Immature natural killer cell (primary cell): ENCODE results near the gene DLGAP4. TPM values are rescaled to one million over a fixed set of nuclear protein-coding genes. Genes with fewer than 3 reads are reported as not detected.

Experiments
- DNase-seq, 3 donors: peaks; one replicate each; pipeline ENCODE4 v3.0.0; 2022; ENCODE audit warnings: mixed read lengths in 1 of 3
- H3K27ac Mint-ChIP-seq, 6 donors: one replicate each; pipeline ENCODE4 v1.8.0; 2020; ENCODE audit warnings: mixed read lengths in 6 of 6, mild to moderate bottlenecking in 5 of 6, inconsistent platforms in 4 of 6, moderate library complexity in 3 of 6
- H3K27me3 Mint-ChIP-seq, 3 donors: one replicate each; pipeline ENCODE4 v1.8.0; 2020 to 2021; ENCODE audit warnings: low read depth in 3 of 3, mild to moderate bottlenecking in 3 of 3, mixed read lengths in 3 of 3, moderate library complexity in 3 of 3, inconsistent platforms in 1 of 3
- H3K36me3 Mint-ChIP-seq, 3 donors: one replicate each; pipeline ENCODE4 v1.8.0; 2020; ENCODE audit warnings: mixed read lengths in 3 of 3, inconsistent platforms in 2 of 3, mild to moderate bottlenecking in 2 of 3
- H3K4me1 Mint-ChIP-seq, 2 donors: one replicate each; pipeline ENCODE4 v1.8.0; 2020; ENCODE audit warnings: inconsistent platforms in 2 of 2, mild to moderate bottlenecking in 2 of 2, mixed read lengths in 2 of 2, moderate library complexity in 1 of 2
- H3K4me3 Mint-ChIP-seq, 5 donors: one replicate each; pipeline ENCODE4 v1.8.0; 2020; ENCODE audit warnings: mild to moderate bottlenecking in 5 of 5, mixed read lengths in 5 of 5, inconsistent platforms in 3 of 5, moderate library complexity in 3 of 5
- H3K9me3 Mint-ChIP-seq, 6 donors: one replicate each; pipeline ENCODE4 v1.8.0; 2020; ENCODE audit warnings: mild to moderate bottlenecking in 6 of 6, mixed read lengths in 6 of 6, inconsistent platforms in 4 of 6, moderate library complexity in 3 of 6
- polyA plus RNA-seq, 3 donors: library from polyadenylated mRNA; unstranded; fragments of 300-500 nt; fragmentation: Illumina TruSeq; gene quantifications; one replicate each; pipeline ENCODE4 v1.2.3, GENCODE V29; 2021

Gene DLGAP4
- polyA plus RNA-seq, 3 donors from 2014 or later: 9.0 to 29.0 (median 12.6) TPM

- no peaks in the 10 kb centered on the region for H3K9me3 Mint-ChIP-seq
- peaks cover 57 to 62% of the 10 kb centered on the region in 2 donors for H3K4me1 Mint-ChIP-seq
- peak in 2 of 3 donors; percentile 17 to 24 for DNase-seq
- peak overlapping the region; percentile 89 to 96 (median 93) for H3K4me3 Mint-ChIP-seq
- H3K27ac Mint-ChIP-seq: peak overlapping the region; percentile 84 to 96 (median 93)
- H3K36me3 Mint-ChIP-seq: no peaks in the 10 kb centered on the region
- H3K27me3 Mint-ChIP-seq: peaks cover 5 to 18% (median 6%) of the 10 kb centered on the region in 3 donors
Observed at GRCh38 chr20:36461600-36462439, 155.7 kb downstream of the DLGAP4 start.

DNA sequence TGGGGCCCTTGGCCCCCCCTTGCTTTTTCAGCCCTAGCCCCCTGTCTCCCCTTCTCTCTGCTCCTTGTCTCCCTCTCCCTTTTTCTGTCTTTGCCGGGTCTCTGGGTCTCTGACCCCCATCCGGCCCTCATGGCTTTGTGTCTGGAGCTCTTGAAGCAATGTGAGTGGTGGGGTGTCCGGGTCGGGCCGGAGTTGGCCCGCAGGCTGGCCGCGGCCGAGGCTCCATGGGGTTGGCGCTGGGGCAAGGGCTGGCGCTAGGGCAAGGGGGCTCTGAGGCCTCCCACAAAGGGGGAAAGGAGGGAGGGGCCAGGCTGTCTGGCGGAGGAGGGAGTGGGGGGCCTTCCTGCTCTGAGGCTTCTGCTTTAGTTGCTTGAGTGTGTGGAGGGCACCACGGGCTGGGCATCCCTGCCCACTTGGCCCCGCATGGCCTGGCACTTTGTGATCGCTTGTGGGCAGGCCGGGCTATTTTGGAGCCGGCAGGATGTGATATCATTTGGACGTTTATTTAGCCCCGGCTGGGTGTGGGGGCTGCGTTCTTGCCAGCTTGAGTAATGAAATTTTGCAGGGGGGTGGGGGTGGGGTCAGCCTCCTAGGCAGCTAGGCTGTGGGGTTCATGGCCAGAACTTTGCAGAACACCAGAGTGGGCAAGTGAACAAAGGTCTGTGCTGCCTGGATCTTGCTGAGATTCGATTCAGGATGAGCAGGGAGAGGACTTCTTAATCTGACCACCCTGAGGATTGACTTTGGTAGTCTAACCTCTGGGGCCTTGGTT is 156.5 kb downstream of the DLGAP4 start:
- DNase-seq: peak; percentile 19 to 24 (median 23)
- Mint-ChIP-seq H3K36me3 (no peaks in the 10 kb centered on the region), H3K4me1 (peaks cover 65 to 70% of the 10 kb centered on the region in 2 donors), H3K27ac (peak overlapping the region; percentile 84 to 96 (median 93)), H3K4me3 (peak overlapping the region; percentile 89 to 96 (median 93)), H3K27me3 (peaks cover 7 to 19% (median 11%) of the 10 kb centered on the region in 3 donors), H3K9me3 (no peaks in the 10 kb centered on the region)

DNA sequence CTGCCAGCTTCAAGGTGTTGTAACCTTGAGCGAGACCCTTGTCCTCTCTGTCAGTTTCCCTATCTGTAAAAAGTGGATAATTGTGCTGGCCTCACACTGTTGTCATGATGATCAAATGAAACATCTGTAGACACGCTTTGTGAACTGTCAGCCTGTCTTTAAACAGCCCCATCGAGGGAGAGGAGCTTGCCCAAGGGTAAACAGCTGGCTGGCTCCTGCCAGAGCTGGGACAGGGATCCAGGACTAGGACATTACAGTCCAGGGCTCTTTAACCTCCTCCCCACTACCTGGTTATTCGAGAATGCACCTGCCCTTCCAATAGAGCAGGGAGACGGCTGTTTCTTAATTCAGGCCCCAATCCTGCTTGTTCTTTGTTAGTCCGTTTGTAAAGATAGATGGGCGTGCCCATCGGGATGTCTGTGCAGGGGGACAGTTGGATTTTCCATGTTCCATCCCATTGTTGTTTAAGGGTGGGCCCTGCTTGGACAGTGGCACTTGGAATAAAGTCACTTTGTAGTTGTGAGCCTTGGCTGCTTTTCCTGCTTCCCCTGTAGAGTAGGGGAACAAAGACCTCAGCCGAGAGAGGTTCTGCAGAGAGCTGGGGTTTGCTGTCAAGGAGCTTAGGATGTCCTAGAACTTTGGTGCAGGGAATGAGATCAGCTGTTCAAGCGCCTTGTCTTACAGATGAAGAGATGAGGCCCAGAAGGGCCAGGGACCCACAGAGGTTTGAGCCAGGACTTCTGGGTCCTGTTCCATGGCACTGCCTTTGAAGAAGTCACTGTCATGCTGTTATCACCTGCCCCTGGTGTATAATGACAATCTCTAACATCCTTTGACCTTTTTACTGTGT is 157.3 kb downstream of the DLGAP4 start:
- no peaks in the 10 kb centered on the region for H3K36me3 Mint-ChIP-seq
- H3K27ac Mint-ChIP-seq: peak overlapping the region; percentile 84 to 96 (median 93)
- no peaks in the 10 kb centered on the region for H3K9me3 Mint-ChIP-seq
- H3K4me3 Mint-ChIP-seq: peak overlapping the region; percentile 89 to 96 (median 93)
- peaks cover 68 to 78% of the 10 kb centered on the region in 2 donors for H3K4me1 Mint-ChIP-seq
- DNase-seq: no peak
- H3K27me3 Mint-ChIP-seq: peaks cover 7 to 19% (median 12%) of the 10 kb centered on the region in 3 donors

GRCh38 chr20:36465109-36466080 is 159.3 kb downstream of the DLGAP4 start:
- peaks cover 6 to 18% (median 12%) of the 10 kb centered on the region in 3 donors for H3K27me3 Mint-ChIP-seq
- H3K36me3 Mint-ChIP-seq: no peaks in the 10 kb centered on the region
- H3K4me3 Mint-ChIP-seq: peak overlapping the region; percentile 38 to 81 (median 60)
- H3K9me3 Mint-ChIP-seq: no peaks in the 10 kb centered on the region
- H3K27ac Mint-ChIP-seq: peak overlapping the region; percentile 46 to 91 (median 84)
- no peak for DNase-seq
- H3K4me1 Mint-ChIP-seq: peaks cover 79 to 83% of the 10 kb centered on the region in 2 donors

GRCh38 chr20:36466089-36466488 is 159.9 kb downstream of the DLGAP4 start:
- peak overlapping the region; percentile 38 to 81 (median 60) for H3K4me3 Mint-ChIP-seq
- H3K9me3 Mint-ChIP-seq: no peaks in the 10 kb centered on the region
- H3K36me3 Mint-ChIP-seq: no peaks in the 10 kb centered on the region
- no peak for DNase-seq
- H3K27ac Mint-ChIP-seq: peak overlapping the region; percentile 46 to 91 (median 84)
- peaks cover 80 to 82% of the 10 kb centered on the region in 2 donors for H3K4me1 Mint-ChIP-seq
- H3K27me3 Mint-ChIP-seq: peaks cover 4 to 15% (median 12%) of the 10 kb centered on the region in 3 donors

GRCh38 chr20:36467076-36467999 is 161.2 kb downstream of the DLGAP4 start:
- H3K27ac Mint-ChIP-seq: peak overlapping the region; percentile 77 to 92 (median 87)
- H3K9me3 Mint-ChIP-seq: no peaks in the 10 kb centered on the region
- H3K36me3 Mint-ChIP-seq: no peaks in the 10 kb centered on the region
- peak in 1 of 3 donors; percentile 19 for DNase-seq
- peak overlapping the region; percentile 5 to 81 (median 33) for H3K4me3 Mint-ChIP-seq
- H3K4me1 Mint-ChIP-seq: peaks cover 84 to 85% of the 10 kb centered on the region in 2 donors
- peaks cover 2 to 9% (median 9%) of the 10 kb centered on the region in 3 donors for H3K27me3 Mint-ChIP-seq

GRCh38 chr20:36468149-36469000 is 162.2 kb downstream of the DLGAP4 start:
- peaks cover 2 to 7% (median 6%) of the 10 kb centered on the region in 3 donors for H3K27me3 Mint-ChIP-seq
- peaks cover 84 to 85% of the 10 kb centered on the region in 2 donors for H3K4me1 Mint-ChIP-seq
- DNase-seq: no peak
- H3K36me3 Mint-ChIP-seq: no peaks in the 10 kb centered on the region
- peak overlapping the region in 1 of 6 donors; percentile 25 for H3K27ac Mint-ChIP-seq
- peak overlapping the region in 1 of 5 donors; percentile 36 for H3K4me3 Mint-ChIP-seq
- no peaks in the 10 kb centered on the region for H3K9me3 Mint-ChIP-seq

DNA sequence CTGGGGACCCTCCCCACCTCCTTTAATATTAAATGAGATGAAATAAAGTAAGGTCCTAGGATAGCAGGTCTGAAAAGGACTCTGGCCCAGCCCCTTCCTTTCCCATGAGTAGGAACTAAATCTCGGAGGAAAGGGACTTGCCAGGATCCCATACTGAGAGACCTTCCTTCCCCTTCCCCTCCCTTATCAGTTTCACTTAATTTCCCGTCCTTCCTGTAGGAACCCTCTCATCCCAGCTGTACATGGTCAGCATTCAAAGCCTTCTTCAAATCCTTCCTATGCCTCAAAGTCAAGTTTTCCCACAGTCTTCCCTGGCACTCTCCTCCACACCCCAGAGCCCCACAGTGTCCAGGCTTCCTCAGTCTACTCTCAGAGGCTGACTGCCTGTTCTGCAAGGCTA is 163.8 kb downstream of the DLGAP4 start:
- no peaks in the 10 kb centered on the region for H3K36me3 Mint-ChIP-seq
- H3K9me3 Mint-ChIP-seq: no peaks in the 10 kb centered on the region
- H3K4me3 Mint-ChIP-seq: no peak overlapping the region
- H3K4me1 Mint-ChIP-seq: peaks cover 80 to 83% of the 10 kb centered on the region in 2 donors
- H3K27me3 Mint-ChIP-seq: peaks cover 4 to 7% (median 6%) of the 10 kb centered on the region in 3 donors
- peak overlapping the region in 1 of 6 donors; percentile 45 for H3K27ac Mint-ChIP-seq
- no peak for DNase-seq

DNA sequence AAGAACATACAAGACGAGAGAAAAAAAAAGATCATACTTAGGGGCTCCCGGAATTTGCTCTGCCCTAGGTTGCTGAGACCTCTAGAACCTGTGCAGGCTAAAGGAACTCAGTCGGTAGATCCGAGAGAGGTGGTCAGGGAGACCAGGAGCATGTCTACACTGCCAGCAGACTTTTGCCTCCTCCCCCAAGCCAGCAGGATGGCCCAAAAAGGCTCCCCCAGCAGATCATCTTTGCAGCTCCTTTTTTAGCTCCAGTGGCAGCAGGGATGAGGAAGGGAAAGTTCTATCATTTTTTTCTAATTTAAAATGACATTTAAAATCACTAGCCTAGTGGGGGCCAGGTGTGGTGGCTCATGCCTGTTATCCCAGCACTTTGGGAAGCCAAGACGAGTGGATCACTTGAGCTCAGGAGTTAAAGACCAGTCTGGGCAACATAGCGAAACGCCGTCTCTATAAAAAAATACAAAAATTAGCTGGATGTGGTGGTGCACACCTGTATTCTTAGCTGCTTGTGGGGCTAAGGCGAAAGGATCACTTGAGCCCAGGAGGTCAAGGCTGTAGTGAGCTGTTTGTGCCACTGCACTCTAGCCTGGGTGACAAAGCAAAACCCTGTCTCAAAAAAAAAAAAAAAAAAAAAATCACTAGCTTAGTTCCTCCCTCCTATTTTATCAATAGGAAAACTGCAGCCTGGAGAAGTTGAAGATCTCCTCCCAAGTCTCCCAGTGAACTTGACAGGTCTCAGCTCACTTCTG is 165.9 kb downstream of the DLGAP4 start:
- no peak for DNase-seq
- Mint-ChIP-seq H3K4me3 (peak overlapping the region; percentile 55 to 90 (median 60)), H3K9me3 (no peaks in the 10 kb centered on the region), H3K27me3 (peaks cover 0 to 3% (median 1%) of the 10 kb centered on the region in 3 donors), H3K27ac (peak overlapping the region; percentile 74 to 92 (median 90)), H3K36me3 (no peaks in the 10 kb centered on the region), H3K4me1 (peaks cover 59 to 62% of the 10 kb centered on the region in 2 donors)

- Mint-ChIP-seq H3K9me3 (no peaks in the 10 kb centered on the region), H3K27me3 (peaks cover 0 to 1% (median under 1%) of the 10 kb centered on the region in 3 donors), H3K4me3 (peak overlapping the region; percentile 55 to 90 (median 60)), H3K27ac (peak overlapping the region; percentile 74 to 92 (median 90)), H3K36me3 (no peaks in the 10 kb centered on the region), H3K4me1 (peaks cover 53 to 56% of the 10 kb centered on the region in 2 donors)
- DNase-seq: no peak
Observed at GRCh38 chr20:36472637-36473090, 166.5 kb downstream of the DLGAP4 start.
